ENCODE data around the gene ANKRD31. TPM values are rescaled to one million over a fixed set of nuclear protein-coding genes. Genes with fewer than 3 reads are reported as not detected.
"Not testable (repeated sequence)": the region's sequence is repeated elsewhere in the genome, so short reads cannot be mapped to it uniquely, and the experiment has no call there.

Gene ANKRD31
- total RNA-seq, 1 experiment from 2014 or later = 0.26 TPM

- BruUV-seq (replicated peaks) = no TSS peak
- ChIA-PET CTCF (no interaction called here), POLR2A (ENCODE audit: unreplicated experiment) (no interaction called here)
- no peak for ATAC-seq
- Histone ChIP-seq H3K36me3 (ENCODE audit: low read depth, low read length) (no peaks in the 10 kb centered on the region), H3K9me3 (ENCODE audit: low read length) (no peaks in the 10 kb centered on the region), H3K4me2 (ENCODE audit: low read length) (no peak overlapping the region), H3K9ac (ENCODE audit: low read length) (no peak overlapping the region), H2AFZ (ENCODE audit: low read length) (no peak overlapping the region), H3K4me1 (ENCODE audit: insufficient read depth, low read length) (no peaks in the 10 kb centered on the region), H4K20me1 (ENCODE audit: low read length) (no peaks in the 10 kb centered on the region), H3K4me3 (ENCODE audit: low read length) (no peak overlapping the region), H3F3A (ENCODE audit: low read length, unreplicated experiment) (no peaks in the 10 kb centered on the region), H3K79me2 (ENCODE audit: low read length) (no peaks in the 10 kb centered on the region), H3K27me3 (ENCODE audit: low read length) (no peaks in the 10 kb centered on the region), H3K9me2 (replicated peaks; ENCODE audit: low read length) (no peaks in the 10 kb centered on the region), H3K27ac (ENCODE audit: low read length) (no peak overlapping the region)
- intact Hi-C loops (cut with micrococcal nuclease) = no loop called here
- DNase-seq = no peak
- TF ChIP-seq EZH2phosphoT487 (IDR thresholded peaks at IDR 0.05; ENCODE audit: borderline replicate concordance, low read length) (no peak), EZH2 (IDR thresholded peaks at IDR 0.05; ENCODE audit: low read length, unreplicated experiment) (no peak)
Observed at GRCh38 chr5:75274486-75274885, 37.8 kb upstream of the ANKRD31 start.

GRCh38 chr5:75270605-75271004 lies 33.9 kb upstream of the ANKRD31 start:
- H3K36me3 ChIP-seq (ENCODE audit: low read depth, low read length); BruUV-seq (replicated peaks); H2AFZ ChIP-seq (ENCODE audit: low read length); intact Hi-C loops (cut with micrococcal nuclease); H3K9me2 ChIP-seq (replicated peaks; ENCODE audit: low read length); H3K79me2 ChIP-seq (ENCODE audit: low read length); H3F3A ChIP-seq (ENCODE audit: low read length, unreplicated experiment); H3K27ac ChIP-seq (ENCODE audit: low read length); H3K4me2 ChIP-seq (ENCODE audit: low read length); H3K9ac ChIP-seq (ENCODE audit: low read length); H3K27me3 ChIP-seq (ENCODE audit: low read length); H3K4me1 ChIP-seq (ENCODE audit: insufficient read depth, low read length); H3K9me3 ChIP-seq (ENCODE audit: low read length); H4K20me1 ChIP-seq (ENCODE audit: low read length); H3K4me3 ChIP-seq (ENCODE audit: low read length); DNase-seq; CTCF ChIA-PET; ATAC-seq; POLR2A ChIA-PET (ENCODE audit: unreplicated experiment): not testable (repeated sequence)

DNA sequence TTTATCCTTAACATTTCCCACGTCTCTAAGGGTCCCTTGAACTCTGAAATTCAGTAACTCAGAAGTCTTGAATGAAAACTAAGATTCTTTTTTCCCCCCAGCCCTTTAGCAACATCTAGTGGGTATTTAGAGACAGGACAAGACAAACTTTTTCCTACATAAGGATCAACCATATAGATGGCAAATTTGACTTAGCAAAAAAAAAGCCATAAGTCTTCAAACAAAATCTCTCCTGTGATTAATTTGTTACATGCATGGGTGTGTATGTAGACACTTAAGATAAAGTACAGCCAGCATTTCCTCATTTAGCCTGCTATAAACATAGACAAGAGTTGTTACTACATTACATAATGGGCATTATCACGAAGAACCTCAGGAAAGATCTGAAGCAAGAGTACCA lies 29.1 kb upstream of the ANKRD31 start:
- ChIA-PET POLR2A (ENCODE audit: unreplicated experiment) (no interaction called here), CTCF (no interaction called here)
- no peaks in the 10 kb centered on the region for H3K79me2 ChIP-seq (ENCODE audit: low read length)
- H3K9me3 ChIP-seq (ENCODE audit: low read length) = no peaks in the 10 kb centered on the region
- intact Hi-C loops (cut with micrococcal nuclease) = loop anchor here (1.0 to 10.0 kb wide), 3 partner anchors 217 to 591 kb away; no protein-coding TSS in a partner anchor
- no peak overlapping the region for H2AFZ ChIP-seq (ENCODE audit: low read length)
- peak; percentile 56 for DNase-seq
- no peak overlapping the region for H3K9ac ChIP-seq (ENCODE audit: low read length)
- no peaks in the 10 kb centered on the region for H4K20me1 ChIP-seq (ENCODE audit: low read length)
- no peaks in the 10 kb centered on the region for H3K36me3 ChIP-seq (ENCODE audit: low read depth, low read length)
- BruUV-seq (replicated peaks) = no TSS peak
- H3K4me1 ChIP-seq (ENCODE audit: insufficient read depth, low read length) = no peaks in the 10 kb centered on the region
- H3K9me2 ChIP-seq (replicated peaks; ENCODE audit: low read length) = no peaks in the 10 kb centered on the region
- no peak overlapping the region for H3K27ac ChIP-seq (ENCODE audit: low read length)
- H3K4me3 ChIP-seq (ENCODE audit: low read length) = no peak overlapping the region
- H3K4me2 ChIP-seq (ENCODE audit: low read length) = no peak overlapping the region
- H3K27me3 ChIP-seq (ENCODE audit: low read length) = no peaks in the 10 kb centered on the region
- H3F3A ChIP-seq (ENCODE audit: low read length, unreplicated experiment) = no peaks in the 10 kb centered on the region
- TF ChIP-seq CTCF (conservative IDR thresholded peaks at IDR 0.05; ENCODE audit: low read depth, low read length) (peak; percentile 64), EZH2phosphoT487 (IDR thresholded peaks at IDR 0.05; ENCODE audit: borderline replicate concordance, low read length) (no peak)
- ATAC-seq = peak; percentile 33; the same call in 1 of the 2 replicates

DNA sequence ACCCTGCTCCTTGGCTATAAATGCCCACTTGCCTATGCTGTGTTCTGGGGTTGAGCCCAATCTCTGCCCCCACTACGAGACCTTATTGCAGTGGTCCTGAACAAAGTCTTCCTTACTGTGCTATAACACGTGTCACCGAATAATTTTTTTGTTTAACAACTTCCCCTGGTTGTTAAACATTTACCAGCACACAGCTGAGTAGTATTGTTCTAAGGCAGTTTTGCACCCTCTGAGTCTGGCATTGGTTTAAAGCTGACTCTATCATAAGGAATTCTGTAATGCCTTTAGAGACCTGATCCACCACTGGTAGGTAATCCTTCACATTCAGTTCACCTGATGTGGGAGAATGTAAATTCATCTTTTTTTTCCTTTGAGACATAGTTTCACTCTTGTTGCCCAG lies 25.6 kb upstream of the ANKRD31 start:
- TF ChIP-seq CTCF (conservative IDR thresholded peaks at IDR 0.05; ENCODE audit: low read depth, low read length) (no peak), EZH2phosphoT487 (IDR thresholded peaks at IDR 0.05; ENCODE audit: borderline replicate concordance, low read length) (no peak), EZH2 (IDR thresholded peaks at IDR 0.05; ENCODE audit: low read length, unreplicated experiment) (no peak)
- Histone ChIP-seq H3K9me3 (ENCODE audit: low read length) (no peaks in the 10 kb centered on the region), H3K4me3 (ENCODE audit: low read length) (no peak overlapping the region), H3F3A (ENCODE audit: low read length, unreplicated experiment) (no peaks in the 10 kb centered on the region), H3K36me3 (ENCODE audit: low read depth, low read length) (no peaks in the 10 kb centered on the region), H3K4me1 (ENCODE audit: insufficient read depth, low read length) (no peaks in the 10 kb centered on the region), H4K20me1 (ENCODE audit: low read length) (no peaks in the 10 kb centered on the region), H3K9me2 (replicated peaks; ENCODE audit: low read length) (no peaks in the 10 kb centered on the region), H3K9ac (ENCODE audit: low read length) (no peak overlapping the region), H2AFZ (ENCODE audit: low read length) (no peak overlapping the region), H3K79me2 (ENCODE audit: low read length) (no peaks in the 10 kb centered on the region), H3K4me2 (ENCODE audit: low read length) (no peak overlapping the region), H3K27me3 (ENCODE audit: low read length) (no peaks in the 10 kb centered on the region), H3K27ac (ENCODE audit: low read length) (no peak overlapping the region)
- BruUV-seq (replicated peaks) = no TSS peak
- intact Hi-C loops (cut with micrococcal nuclease) = loop anchor here (10.0 kb wide), 1 partner anchor 587 kb away; no protein-coding TSS in a partner anchor
- ATAC-seq (no peak), DNase-seq (no peak)
- POLR2A ChIA-PET (ENCODE audit: unreplicated experiment) = no interaction called here
- CTCF ChIA-PET = no interaction called here

Measured in PC-3 (cell line).